Neuronal stem cell (in vitro differentiated cells): ENCODE results near the gene LRG1.
A peak's percentile ranks its signal among the peaks of the same experiment; 100 is the strongest.

Source experiments
- DNase-seq: peaks from one replicate; pipeline ENCODE4 v3.0.0-alpha.2; 2013; ENCODE audit warnings: low spot score
- H2AFZ ChIP-seq: one replicate; pipeline ENCODE4 v1.6.1; 2013; ENCODE audit warnings: mild to moderate bottlenecking, low read length, inconsistent platforms
- H2AK5ac ChIP-seq: 2 replicates; pipeline ENCODE4 v1.6.1; 2013; ENCODE audit warnings: low read depth, mild to moderate bottlenecking, inconsistent platforms, low read length, moderate library complexity, mixed read lengths
- H2BK120ac ChIP-seq: 2 replicates; pipeline ENCODE4 v1.6.1; 2013; ENCODE audit warnings: low read depth, mild to moderate bottlenecking, inconsistent platforms, low read length, moderate library complexity, mixed read lengths
- H2BK12ac ChIP-seq: one replicate; pipeline ENCODE4 v1.6.1; 2013; ENCODE audit warnings: low read length, inconsistent platforms
- H2BK15ac ChIP-seq: 2 replicates; pipeline ENCODE4 v1.6.1; 2013; ENCODE audit warnings: mild to moderate bottlenecking, low read length, inconsistent platforms, mixed read lengths
- H2BK5ac ChIP-seq: one replicate; pipeline ENCODE4 v1.6.1; 2013; ENCODE audit warnings: inconsistent platforms, mild to moderate bottlenecking, low read length, moderate library complexity
- H3K14ac ChIP-seq: one replicate; pipeline ENCODE4 v1.6.1; 2013; ENCODE audit warnings: low read length, inconsistent platforms
- H3K18ac ChIP-seq: 2 replicates; pipeline ENCODE4 v1.6.1; 2013; ENCODE audit warnings: low read length, inconsistent platforms
- H3K23ac ChIP-seq: 2 replicates; pipeline ENCODE4 v1.6.1; 2013; ENCODE audit warnings: low read depth, mild to moderate bottlenecking, mixed read lengths, low read length, inconsistent platforms; ENCODE audit not compliant: poor library complexity
- H3K27ac ChIP-seq: replicated peaks from 3 replicates; pipeline ENCODE4 v1.5.1; 2013; ENCODE audit warnings: low read length, inconsistent platforms
- H3K27me3 ChIP-seq, 3 experiments: 2 replicates each; pipeline ENCODE4 v1.6.1; 2013; ENCODE audit warnings: low read length in 3 of 3, mild to moderate bottlenecking in 2 of 3, inconsistent platforms in 1 of 3, low read depth in 1 of 3, mixed read lengths in 1 of 3, moderate library complexity in 1 of 3; ENCODE audit not compliant: control insufficient read depth in 3 of 3, insufficient read depth in 3 of 3
- H3K36me3 ChIP-seq, 2 donors: replicated peaks in 1 of 2; 2 replicates each; pipeline ENCODE4 v1.6.1; 2013; ENCODE audit warnings: low read length in 2 of 2; ENCODE audit not compliant: control insufficient read depth in 2 of 2, insufficient read depth in 2 of 2
- H3K4ac ChIP-seq: 2 replicates; pipeline ENCODE4 v1.6.1; 2013; ENCODE audit warnings: inconsistent platforms, mild to moderate bottlenecking, low read length, moderate library complexity
- H3K4me1 ChIP-seq, 2 donors: 1 replicate in 1 of 2; 2 replicates in 1 of 2; pipeline ENCODE4 v1.6.1; 2013; ENCODE audit warnings: low read length in 2 of 2, low read depth in 1 of 2; ENCODE audit not compliant: control insufficient read depth in 2 of 2, insufficient read depth in 1 of 2
- H3K4me2 ChIP-seq: one replicate; pipeline ENCODE4 v1.6.1; 2013; ENCODE audit warnings: mild to moderate bottlenecking, low read length, inconsistent platforms; ENCODE audit not compliant: insufficient read depth, poor library complexity, severe bottlenecking
- H3K4me3 ChIP-seq, 2 donors: 2 replicates each; pipeline ENCODE4 v1.5.1; 2013; ENCODE audit warnings: low read length in 2 of 2, mild to moderate bottlenecking in 2 of 2, inconsistent platforms in 1 of 2, moderate library complexity in 1 of 2
- H3K79me1 ChIP-seq: one replicate; pipeline ENCODE4 v1.6.1; 2013; ENCODE audit warnings: low read depth, mild to moderate bottlenecking, inconsistent platforms, low read length, moderate library complexity
- H3K9ac ChIP-seq: one replicate; pipeline ENCODE4 v1.6.1; 2013; ENCODE audit warnings: mild to moderate bottlenecking, low read depth, low read length, inconsistent platforms; ENCODE audit not compliant: poor library complexity
- H3K9me3 ChIP-seq, 2 donors: replicated peaks in 1 of 2; 2 replicates each; pipeline versions ENCODE3 to v1.6.1; 2013; ENCODE audit warnings: low read length in 2 of 2, mild to moderate bottlenecking in 2 of 2, inconsistent platforms in 1 of 2, low read depth in 1 of 2, mixed read lengths in 1 of 2, moderate library complexity in 1 of 2; ENCODE audit not compliant: control insufficient read depth in 2 of 2, insufficient read depth in 1 of 2
- H4K8ac ChIP-seq: one replicate; pipeline ENCODE4 v1.6.1; 2013; ENCODE audit warnings: low read depth, mild to moderate bottlenecking, inconsistent platforms, low read length, moderate library complexity
- H4K91ac ChIP-seq: one replicate; pipeline ENCODE4 v1.6.1; 2013; ENCODE audit warnings: low read length, low read depth, mild to moderate bottlenecking, inconsistent platforms; ENCODE audit not compliant: poor library complexity
- WGBS, 2 donors: extraction: QIAGEN DNeasy Blood & Tissue Kit; methylation state at CpG; one replicate each; pipeline ENCODE4 v1.1.7; 2013; ENCODE audit warnings: missing lambda C conversion rate in 2 of 2, mixed read lengths in 1 of 2; ENCODE audit not compliant: insufficient read length in 2 of 2, insufficient replicate concordance in 1 of 2; ENCODE audit errors: extremely low coverage in 2 of 2; 5-methylcytosine and 5-hydroxymethylcytosine counted together

Gene LRG1

DNA sequence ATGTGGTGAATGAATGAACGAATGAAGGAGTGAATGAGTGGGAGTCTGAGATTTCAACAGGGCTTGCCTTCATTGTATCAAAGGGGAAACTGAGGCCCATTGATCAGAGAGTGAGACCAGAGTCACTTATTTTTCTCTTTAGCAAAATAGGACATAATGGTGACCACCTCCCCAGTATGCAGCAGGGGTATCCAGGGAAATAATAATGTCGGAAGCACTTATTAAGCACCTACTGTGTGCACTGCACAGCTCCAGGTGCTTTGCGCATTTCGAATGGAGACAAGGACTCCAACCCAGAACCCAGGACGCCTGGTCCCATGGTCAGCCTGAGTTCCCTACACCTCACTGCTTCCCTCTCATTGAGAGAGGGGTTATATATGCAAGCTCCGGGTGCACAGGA is 46.4 kb upstream of the LRG1 start:
- Histone ChIP-seq H3K9me3 (no peaks in the 10 kb centered on the region), H3K14ac (no peak overlapping the region), H3K36me3 (no peaks in the 10 kb centered on the region), H2BK15ac (peak overlapping the region; percentile 41), H2BK12ac (peak overlapping the region; percentile 47), H3K27ac (no peak overlapping the region), H3K4me3 (no peak overlapping the region), H4K8ac (no peak overlapping the region), H2BK5ac (no peak overlapping the region), H2AFZ (no peak overlapping the region), H3K79me1 (no peaks in the 10 kb centered on the region), H3K23ac (no peak overlapping the region), H2AK5ac (peak overlapping the region; percentile 12), H3K4ac (no peak overlapping the region), H2BK120ac (no peak overlapping the region), H4K91ac (no peak overlapping the region), H3K27me3 (peaks cover 0 to 15% (median 8%) of the 10 kb centered on the region in 3 experiments), H3K18ac (peak overlapping the region; percentile 72), H3K4me1 (peaks cover 15 to 18% of the 10 kb centered on the region in 2 donors), H3K4me2 (no peak overlapping the region), H3K9ac (no peak overlapping the region)
- no peak for DNase-seq
- WGBS, 2 donors = no CpG with 5 or more reads among the region's 6 CpGs

DNA sequence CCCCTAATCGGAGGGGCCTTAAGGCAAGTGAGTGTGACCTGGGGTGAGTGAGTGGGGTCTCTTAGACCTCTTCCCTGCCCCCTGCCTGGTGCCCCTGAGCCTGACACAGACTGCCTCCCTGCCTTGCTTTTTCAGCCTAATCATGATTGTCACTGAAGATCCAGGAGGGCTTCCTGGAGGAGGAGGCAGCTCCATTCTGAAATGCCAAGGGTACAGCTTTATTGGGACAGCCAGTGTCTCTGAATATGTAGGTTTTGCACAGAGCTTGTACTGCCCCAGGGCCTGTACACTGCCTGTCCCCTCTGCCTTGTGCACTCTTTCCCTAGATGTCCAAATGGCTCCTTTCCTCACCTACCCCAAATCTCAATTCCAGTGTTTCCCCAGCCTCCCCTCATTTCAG is 45.7 kb upstream of the LRG1 start:
- Histone ChIP-seq H2BK15ac (no peak overlapping the region), H2AK5ac (no peak overlapping the region), H3K9ac (no peak overlapping the region), H2BK120ac (no peak overlapping the region), H3K79me1 (peaks cover 1% of the 10 kb centered on the region), H3K14ac (no peak overlapping the region), H3K27me3 (peaks cover 0 to 15% (median 5%) of the 10 kb centered on the region in 3 experiments), H4K91ac (no peak overlapping the region), H3K4ac (no peak overlapping the region), H3K27ac (no peak overlapping the region), H3K4me3 (no peak overlapping the region), H3K4me2 (no peak overlapping the region), H2BK12ac (no peak overlapping the region), H3K4me1 (peaks cover 15 to 18% of the 10 kb centered on the region in 2 donors), H3K9me3 (no peaks in the 10 kb centered on the region), H3K18ac (no peak overlapping the region), H3K23ac (no peak overlapping the region), H2AFZ (no peak overlapping the region), H4K8ac (no peak overlapping the region), H2BK5ac (no peak overlapping the region), H3K36me3 (no peaks in the 10 kb centered on the region)
- no CpG with 5 or more reads among the region's 1 CpG for WGBS, 2 donors
- no peak for DNase-seq

DNA sequence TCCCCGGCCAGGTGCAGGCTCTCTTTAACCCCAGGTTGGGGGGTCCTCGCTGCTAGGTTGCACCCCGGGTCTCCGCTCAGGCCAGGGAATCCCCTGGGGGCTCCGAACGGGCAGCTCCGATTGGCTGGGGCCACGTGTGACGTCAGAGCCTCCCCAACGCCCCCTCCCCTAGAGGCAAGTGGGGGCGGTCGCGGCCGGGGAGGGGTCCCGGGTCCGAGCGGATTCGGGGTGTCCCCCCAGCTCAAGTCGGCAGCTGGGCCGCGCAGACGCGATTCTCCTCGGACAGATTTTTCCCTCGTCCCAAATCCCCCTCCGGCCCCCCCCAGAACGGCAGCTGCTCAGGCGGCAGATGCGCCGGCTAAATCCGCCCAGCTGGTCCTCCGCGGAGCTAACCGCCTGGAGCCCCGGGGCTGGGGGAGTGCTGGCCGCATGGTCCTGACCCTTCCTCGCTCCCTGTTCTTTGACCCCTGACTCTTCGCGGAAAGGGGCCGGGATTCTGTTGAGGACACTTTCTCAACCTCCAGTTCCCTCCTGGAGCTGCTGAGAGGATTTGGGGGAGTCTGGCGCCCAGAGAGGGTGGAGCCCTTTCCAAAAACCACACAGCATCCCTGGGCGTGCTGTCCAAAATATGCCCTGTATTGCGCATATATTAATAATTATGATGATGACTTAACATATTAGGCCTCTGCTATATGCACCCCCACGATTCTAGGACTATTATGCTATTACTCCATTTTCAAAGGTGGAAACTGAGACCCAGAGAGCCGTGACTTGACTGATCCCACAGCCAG is 45.0 kb upstream of the LRG1 start:
- H3K14ac ChIP-seq = no peak overlapping the region
- H2BK12ac ChIP-seq = no peak overlapping the region
- no peak overlapping the region for H3K23ac ChIP-seq
- H2AK5ac ChIP-seq = peak overlapping the region; percentile 98
- H3K9ac ChIP-seq = peak overlapping the region; percentile 40
- H3K27me3 ChIP-seq = peaks cover 0 to 15% (median 5%) of the 10 kb centered on the region in 3 experiments
- peak overlapping the region; percentile 90 for H3K4me2 ChIP-seq
- H3K18ac ChIP-seq = peak overlapping the region; percentile 98
- no peak overlapping the region for H4K91ac ChIP-seq
- H2BK5ac ChIP-seq = peak overlapping the region; percentile 88
- no peak for DNase-seq
- no peak overlapping the region for H4K8ac ChIP-seq
- peaks cover 1% of the 10 kb centered on the region for H3K79me1 ChIP-seq
- peak overlapping the region; percentile 82 for H2BK15ac ChIP-seq
- H3K4me1 ChIP-seq = peaks cover 15 to 20% of the 10 kb centered on the region in 2 donors
- no peak overlapping the region for H2BK120ac ChIP-seq
- H2AFZ ChIP-seq = peak overlapping the region; percentile 96
- H3K27ac ChIP-seq = no peak overlapping the region
- H3K4ac ChIP-seq = no peak overlapping the region
- WGBS, 2 donors = no CpG with 5 or more reads among the region's 45 CpGs
- H3K36me3 ChIP-seq = no peaks in the 10 kb centered on the region
- peak overlapping the region; percentile 47 to 86 for H3K4me3 ChIP-seq
- H3K9me3 ChIP-seq = no peaks in the 10 kb centered on the region

DNA sequence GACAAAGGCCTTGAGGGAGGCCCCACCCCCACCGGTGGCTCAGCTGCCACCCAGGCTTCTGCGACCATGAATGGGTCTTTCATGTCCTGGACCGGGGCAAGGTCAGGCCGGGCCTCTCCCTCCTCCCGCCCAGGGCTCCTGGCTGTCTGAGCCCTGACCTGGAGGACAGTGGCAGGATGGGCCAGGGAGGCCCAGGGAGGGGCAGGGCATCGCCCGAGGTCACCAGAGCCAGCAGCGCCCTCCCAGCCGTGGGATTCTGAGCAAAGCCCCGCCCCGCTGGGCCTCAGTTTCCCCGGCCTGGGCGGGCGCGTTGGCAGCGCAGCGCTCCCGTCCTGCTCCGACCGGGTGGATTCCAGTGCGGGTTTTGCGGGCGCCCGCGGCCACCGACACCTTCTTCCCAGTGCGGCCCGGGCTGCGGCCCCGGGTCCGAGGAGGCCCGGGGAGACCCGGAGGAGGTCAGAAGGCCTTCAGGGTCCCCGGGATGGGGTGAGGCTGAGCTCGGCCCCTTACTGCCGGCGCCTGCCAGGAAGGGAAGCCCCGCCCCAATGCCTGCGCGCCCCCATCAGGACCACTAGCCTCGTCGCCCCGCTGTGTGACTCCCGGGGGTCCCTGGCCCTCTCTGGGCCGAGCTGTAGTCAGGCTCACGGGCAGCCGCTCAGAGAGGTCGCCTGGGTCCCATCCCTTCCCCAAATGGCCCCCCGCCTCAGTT is 44.3 kb upstream of the LRG1 start:
- H3K23ac ChIP-seq = no peak overlapping the region
- H2BK15ac ChIP-seq = peak overlapping the region; percentile 82
- H2AK5ac ChIP-seq = peak overlapping the region; percentile 98
- no peak overlapping the region for H3K9ac ChIP-seq
- no peak overlapping the region for H4K91ac ChIP-seq
- peak overlapping the region; percentile 90 for H3K4me2 ChIP-seq
- no peak overlapping the region for H3K14ac ChIP-seq
- no peaks in the 10 kb centered on the region for H3K36me3 ChIP-seq
- peak; percentile 71 for DNase-seq
- H4K8ac ChIP-seq = no peak overlapping the region
- peak overlapping the region; percentile 79 for H3K4ac ChIP-seq
- peaks cover 0 to 19% (median 5%) of the 10 kb centered on the region in 3 experiments for H3K27me3 ChIP-seq
- no CpG with 5 or more reads among the region's 49 CpGs for WGBS, 2 donors
- H3K27ac ChIP-seq = no peak overlapping the region
- H3K4me3 ChIP-seq = peak overlapping the region; percentile 47 to 86
- no peaks in the 10 kb centered on the region for H3K9me3 ChIP-seq
- H2AFZ ChIP-seq = peak overlapping the region; percentile 96
- H3K79me1 ChIP-seq = peaks cover 1% of the 10 kb centered on the region
- peak overlapping the region; percentile 59 for H2BK12ac ChIP-seq
- H2BK120ac ChIP-seq = peak overlapping the region; percentile 88
- H3K4me1 ChIP-seq = peaks cover 15 to 20% of the 10 kb centered on the region in 2 donors
- H3K18ac ChIP-seq = peak overlapping the region; percentile 98
- H2BK5ac ChIP-seq = peak overlapping the region; percentile 88
